HG02678 (cell line): ENCODE results near the gene SHISA6.

Experiments
- ATAC-seq: cut with Tn5 transposase; IDR thresholded peaks from one replicate; pipeline ENCODE4 v1.9.1; 2021; ENCODE audit warnings: mild to moderate bottlenecking, moderate library complexity; ENCODE audit not compliant: unreplicated experiment

SHISA6 gene

GRCh38 chr17:11264183-11264871 lies 23.3 kb downstream of the SHISA6 start:
- no peak for ATAC-seq

GRCh38 chr17:11267999-11268575 lies 27.1 kb downstream of the SHISA6 start:
- no peak for ATAC-seq

- ATAC-seq = no peak
These were observed 28.2 kb downstream of the SHISA6 start for GRCh38 chr17:11269210-11269609.

- no peak for ATAC-seq
These were observed 31.2 kb downstream of the SHISA6 start for GRCh38 chr17:11272191-11272590.

GRCh38 chr17:11273596-11273995 lies 32.6 kb downstream of the SHISA6 start:
- ATAC-seq = no peak

- no peak for ATAC-seq
These were observed 33.1 kb downstream of the SHISA6 start for GRCh38 chr17:11274106-11274505.

GRCh38 chr17:11276486-11276885 lies 35.5 kb downstream of the SHISA6 start:
- ATAC-seq = no peak

- no peak for ATAC-seq
These were observed 37.4 kb downstream of the SHISA6 start for GRCh38 chr17:11278186-11278991.

GRCh38 chr17:11278992-11279270 lies 37.9 kb downstream of the SHISA6 start:
- no peak for ATAC-seq

- ATAC-seq = no peak
These were observed 38.8 kb downstream of the SHISA6 start for GRCh38 chr17:11279776-11280344.

GRCh38 chr17:11282586-11282985 lies 41.6 kb downstream of the SHISA6 start:
- ATAC-seq = no peak

- no peak for ATAC-seq
These were observed 43.8 kb downstream of the SHISA6 start for GRCh38 chr17:11284811-11285210.

GRCh38 chr17:11285946-11286345 lies 44.9 kb downstream of the SHISA6 start:
- no peak for ATAC-seq

GRCh38 chr17:11287791-11288190 lies 46.8 kb downstream of the SHISA6 start:
- no peak for ATAC-seq

GRCh38 chr17:11290814-11291213 lies 49.8 kb downstream of the SHISA6 start:
- no peak for ATAC-seq

- ATAC-seq = no peak
These were observed 51.5 kb downstream of the SHISA6 start for GRCh38 chr17:11292491-11292890.

GRCh38 chr17:11293480-11293879 lies 52.5 kb downstream of the SHISA6 start:
- no peak for ATAC-seq

- no peak for ATAC-seq
These were observed 53.8 kb downstream of the SHISA6 start for GRCh38 chr17:11294826-11295225.

- no peak for ATAC-seq
These were observed 56.0 kb downstream of the SHISA6 start for GRCh38 chr17:11296994-11297393.

- no peak for ATAC-seq
These were observed 57.4 kb downstream of the SHISA6 start for GRCh38 chr17:11298401-11298800.

- no peak for ATAC-seq
These were observed 59.2 kb downstream of the SHISA6 start for GRCh38 chr17:11300201-11300600.

GRCh38 chr17:11300738-11301137 lies 59.7 kb downstream of the SHISA6 start:
- no peak for ATAC-seq
